NCI-H2081 treated with DMSO at 0.1 percent for 48 hours (cell line): ENCODE measurements around the gene FAM20C.
"Not testable (repeated sequence)": the region's sequence is repeated elsewhere in the genome, so short reads cannot be mapped to it uniquely, and the experiment has no call there.

Experiments used
- DNase-seq: peaks from one replicate; lab custom pipeline; 2025; lab: John Stamatoyannopoulos, UW

Gene FAM20C

DNA sequence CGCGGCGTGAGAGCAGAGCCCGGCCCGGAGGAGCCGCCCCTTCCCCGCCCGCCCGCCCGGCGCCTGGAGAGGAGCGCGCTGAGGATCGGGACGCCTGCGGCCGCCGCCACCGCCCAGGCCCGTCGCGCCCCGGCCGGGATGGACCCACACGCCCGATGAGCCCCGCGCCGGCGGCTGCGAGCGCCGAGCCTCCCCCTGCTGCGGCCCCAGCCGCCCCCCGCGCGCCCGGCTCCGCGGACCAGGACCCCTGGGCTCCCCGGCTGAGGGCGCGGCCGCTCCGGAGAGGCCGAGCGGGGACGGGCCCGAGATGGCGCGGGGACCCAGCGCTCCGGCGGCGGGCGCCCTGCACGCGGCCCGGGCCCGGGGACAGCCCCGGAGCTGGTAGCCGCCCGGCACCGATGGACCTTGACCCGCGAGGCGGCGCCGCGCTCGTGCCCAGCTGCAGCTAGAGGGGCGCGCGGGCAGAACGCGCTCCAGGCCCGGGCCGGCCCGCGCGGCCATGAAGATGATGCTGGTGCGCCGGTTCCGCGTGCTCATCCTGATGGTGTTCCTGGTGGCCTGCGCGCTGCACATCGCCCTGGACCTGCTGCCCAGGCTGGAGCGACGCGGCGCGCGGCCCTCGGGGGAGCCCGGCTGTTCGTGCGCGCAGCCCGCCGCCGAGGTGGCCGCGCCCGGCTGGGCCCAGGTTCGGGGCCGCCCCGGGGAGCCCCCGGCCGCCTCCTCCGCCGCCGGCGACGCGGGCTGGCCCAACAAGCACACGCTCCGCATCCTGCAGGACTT lies 520 bp downstream of the FAM20C start:
- DNase-seq: no peak

DNA sequence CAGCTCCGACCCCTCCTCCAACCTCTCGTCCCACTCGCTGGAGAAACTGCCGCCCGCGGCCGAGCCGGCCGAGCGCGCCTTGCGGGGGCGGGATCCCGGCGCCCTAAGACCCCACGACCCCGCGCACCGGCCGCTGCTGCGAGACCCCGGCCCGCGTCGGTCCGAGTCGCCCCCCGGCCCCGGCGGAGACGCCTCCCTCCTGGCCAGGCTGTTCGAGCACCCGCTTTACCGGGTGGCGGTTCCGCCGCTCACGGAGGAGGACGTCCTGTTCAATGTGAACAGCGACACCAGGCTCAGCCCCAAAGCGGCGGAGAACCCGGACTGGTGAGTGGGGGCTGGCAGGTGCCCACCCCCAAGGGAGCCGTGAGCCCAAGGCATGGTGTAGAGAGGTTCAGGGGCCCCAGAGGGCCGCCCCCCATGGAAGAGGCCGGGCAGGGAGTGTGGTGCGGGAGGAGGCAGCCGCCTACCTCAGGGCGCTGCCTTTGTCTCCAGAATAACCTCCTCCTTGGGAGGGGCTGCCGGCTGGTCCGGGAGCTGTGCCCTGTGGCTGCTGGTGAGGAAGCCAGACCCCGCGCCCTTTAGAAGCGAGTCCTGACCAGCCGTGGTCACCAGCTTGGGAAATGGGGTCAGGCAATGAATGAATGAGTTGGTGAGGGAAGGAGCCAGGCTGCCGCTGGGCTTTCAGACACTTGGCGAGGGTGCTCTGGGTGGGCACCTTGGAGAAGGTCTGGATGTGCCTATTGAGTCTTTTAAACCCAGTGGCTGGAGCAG lies 1.3 kb downstream of the FAM20C start:
- no peak for DNase-seq

DNA sequence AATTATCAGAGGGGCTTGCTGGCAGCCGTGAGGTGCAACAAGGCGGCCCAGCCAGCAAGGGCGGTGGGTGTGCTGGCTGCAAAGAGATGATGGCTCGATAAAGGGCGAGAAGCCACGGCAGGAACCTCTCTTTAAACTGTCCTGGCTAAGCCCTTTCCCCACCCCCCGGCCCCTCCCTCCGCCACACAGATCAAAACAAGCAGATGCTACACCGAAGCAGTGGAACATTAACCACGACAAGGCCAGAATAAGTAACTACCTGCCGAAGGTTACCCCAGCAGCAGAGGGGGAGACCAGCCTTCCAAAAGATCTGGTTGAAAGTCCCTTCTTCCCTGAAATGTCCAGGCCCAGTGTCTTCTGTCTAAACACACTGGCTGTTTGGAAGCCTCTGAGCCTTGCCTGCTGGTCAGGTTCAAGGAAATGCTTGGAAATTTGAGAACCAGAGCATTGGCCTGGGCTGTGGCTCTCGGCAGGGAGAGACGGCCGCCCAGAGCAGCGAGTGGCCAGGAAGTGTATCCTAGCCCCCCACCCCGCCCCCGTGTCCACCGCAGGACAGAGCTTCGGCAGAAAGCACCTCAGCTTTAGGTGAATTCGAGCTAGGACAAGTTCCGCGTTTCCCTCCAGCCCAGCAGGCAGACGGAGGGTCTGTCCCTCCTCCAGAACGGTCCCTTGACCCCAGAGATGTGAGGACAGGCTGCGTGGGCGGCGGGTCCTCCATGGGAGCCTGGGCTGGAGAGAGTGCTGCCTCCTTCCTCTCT lies 2.1 kb downstream of the FAM20C start:
- no peak for DNase-seq

DNA sequence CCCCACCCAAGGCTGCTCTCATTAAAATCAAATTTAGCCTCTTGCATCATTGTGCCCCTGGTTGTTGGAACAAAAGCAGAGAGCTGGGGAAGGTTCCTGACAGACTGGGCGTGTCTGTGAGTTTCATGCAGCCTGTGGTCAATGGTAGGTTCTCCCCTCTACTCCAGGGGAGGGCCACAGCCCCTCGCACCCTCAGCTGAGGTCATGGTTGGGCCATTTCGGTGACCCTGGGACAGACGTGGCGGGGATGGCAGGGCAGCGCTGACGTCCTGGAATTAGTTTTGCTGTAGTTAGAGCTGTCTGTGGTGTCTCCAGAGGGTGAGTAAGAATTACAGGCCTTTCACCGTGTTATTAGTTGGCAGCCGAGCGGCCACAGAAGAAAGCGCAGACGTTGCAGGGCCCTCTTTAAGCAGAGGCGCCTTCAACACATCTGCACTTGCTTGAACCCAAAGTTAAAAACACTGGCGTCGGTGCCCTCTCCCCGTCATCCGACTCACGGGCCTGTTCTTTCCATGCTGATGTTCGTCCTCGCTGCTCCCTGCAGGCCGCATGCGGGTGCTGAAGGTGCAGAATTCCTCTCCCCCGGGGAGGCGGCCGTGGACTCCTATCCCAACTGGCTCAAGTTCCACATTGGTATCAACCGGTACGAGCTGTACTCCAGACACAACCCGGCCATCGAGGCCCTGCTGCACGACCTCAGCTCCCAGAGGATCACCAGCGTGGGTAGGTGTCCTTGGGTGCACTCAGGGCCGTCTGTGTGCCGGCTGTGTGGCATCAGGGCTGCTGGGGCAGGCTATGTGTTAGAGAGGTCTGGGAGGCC lies 2.8 kb downstream of the FAM20C start:
- DNase-seq: no peak

DNA sequence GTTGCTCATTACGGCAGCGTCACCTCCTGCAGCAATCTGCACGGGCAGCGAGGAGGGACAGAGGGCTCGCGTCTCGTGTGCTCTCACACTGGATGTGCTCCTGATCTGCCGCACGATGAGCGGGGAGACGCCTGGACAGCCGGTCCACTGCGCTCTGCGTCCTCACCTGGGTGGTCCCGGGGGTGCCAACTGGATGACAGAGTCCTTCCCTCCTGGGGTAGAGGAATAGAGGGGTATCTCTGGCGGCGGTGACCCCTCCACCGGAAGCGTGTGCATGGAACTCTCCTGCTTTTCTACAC lies 3.4 kb downstream of the FAM20C start:
- no peak for DNase-seq

DNA sequence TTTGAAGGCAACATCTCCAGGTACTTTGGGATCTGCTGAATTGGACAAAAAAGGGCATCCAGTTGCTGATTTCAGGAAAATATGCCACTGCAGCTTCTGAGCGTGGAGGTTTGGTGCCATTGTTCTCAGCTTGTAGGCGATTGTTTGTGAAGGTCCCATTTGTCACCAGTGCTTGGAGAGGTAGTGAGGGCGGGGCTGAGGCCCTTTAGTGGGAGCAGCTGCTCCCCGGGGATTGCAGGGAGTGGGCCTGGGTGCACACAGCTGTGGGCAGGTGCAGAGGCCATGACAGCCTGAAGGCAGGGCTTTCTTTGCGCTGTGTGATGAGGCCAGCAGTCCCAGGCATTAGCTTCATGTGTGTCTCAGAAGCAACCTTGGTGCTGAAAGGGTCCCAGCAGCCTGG lies 3.9 kb downstream of the FAM20C start:
- no peak for DNase-seq

DNA sequence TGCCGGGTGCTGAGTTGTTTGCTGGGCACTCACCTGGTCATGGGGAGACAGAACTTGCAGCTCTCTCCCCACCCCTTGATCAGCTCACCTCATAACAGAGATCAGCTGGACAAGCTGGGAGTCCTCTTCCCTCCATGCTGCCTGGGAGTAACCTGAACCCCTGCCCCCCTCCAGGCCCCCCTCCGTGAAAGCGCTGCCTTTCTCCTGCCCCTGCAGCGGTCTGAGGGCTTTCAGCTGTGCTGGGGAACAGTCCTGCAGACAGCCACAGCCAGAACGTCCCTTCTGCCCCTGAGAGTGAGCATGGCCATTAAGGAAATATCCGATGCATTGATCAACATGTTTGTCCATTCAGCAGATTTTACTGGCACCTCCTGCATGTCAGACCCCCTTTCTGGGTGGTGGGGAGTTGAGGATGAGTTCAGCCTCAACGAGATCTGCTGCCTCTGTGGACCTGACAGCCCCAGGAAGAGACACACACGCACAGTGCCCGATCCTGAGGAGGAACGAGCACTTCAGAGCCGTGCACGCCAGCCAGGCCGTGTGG lies 4.5 kb downstream of the FAM20C start:
- no peak for DNase-seq

DNA sequence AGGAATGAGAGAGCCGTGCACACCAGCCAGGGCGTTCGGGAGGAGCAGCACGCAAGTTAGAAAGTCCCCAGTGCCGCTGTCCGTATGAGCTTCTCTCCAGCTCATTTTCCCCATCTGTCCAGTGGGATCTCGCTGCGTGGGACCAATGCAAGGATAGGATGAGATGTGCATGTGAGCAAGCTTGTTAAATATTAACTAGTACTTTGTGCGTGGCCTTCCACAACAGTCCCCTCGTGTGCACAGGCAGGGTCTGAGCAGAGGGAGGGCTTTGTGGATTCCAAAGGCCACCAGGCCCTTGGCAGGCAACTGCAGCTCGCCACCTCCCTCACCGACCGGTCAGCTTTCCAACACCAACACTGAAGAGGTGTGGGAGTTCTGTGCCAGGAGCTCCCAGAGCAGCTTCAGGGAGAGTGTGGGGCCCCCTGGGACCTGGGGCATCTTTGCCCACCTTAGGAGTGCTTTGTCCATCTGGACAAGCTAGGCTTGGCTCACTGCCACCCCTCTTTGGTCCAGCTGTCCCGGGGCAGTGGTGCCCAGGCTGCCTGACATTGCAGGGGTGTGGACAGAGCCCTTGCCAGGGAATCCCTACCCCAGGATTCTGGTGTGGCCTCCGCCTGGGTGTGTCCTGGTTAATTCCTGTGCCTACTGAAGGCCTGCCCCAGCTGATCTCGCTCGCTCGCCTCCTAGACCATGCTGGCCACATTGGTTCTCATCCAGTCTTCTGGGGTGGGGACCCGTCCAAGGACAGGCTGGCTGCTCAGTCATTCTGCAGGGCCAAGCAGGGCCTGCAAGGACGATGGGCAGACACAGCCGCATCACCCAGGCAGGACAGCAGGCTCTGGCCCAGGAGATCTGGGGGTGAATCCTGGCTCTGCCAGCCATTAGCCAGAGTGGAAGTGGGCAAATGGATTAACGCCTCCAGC lies 5.3 kb downstream of the FAM20C start:
- DNase-seq: no peak

DNA sequence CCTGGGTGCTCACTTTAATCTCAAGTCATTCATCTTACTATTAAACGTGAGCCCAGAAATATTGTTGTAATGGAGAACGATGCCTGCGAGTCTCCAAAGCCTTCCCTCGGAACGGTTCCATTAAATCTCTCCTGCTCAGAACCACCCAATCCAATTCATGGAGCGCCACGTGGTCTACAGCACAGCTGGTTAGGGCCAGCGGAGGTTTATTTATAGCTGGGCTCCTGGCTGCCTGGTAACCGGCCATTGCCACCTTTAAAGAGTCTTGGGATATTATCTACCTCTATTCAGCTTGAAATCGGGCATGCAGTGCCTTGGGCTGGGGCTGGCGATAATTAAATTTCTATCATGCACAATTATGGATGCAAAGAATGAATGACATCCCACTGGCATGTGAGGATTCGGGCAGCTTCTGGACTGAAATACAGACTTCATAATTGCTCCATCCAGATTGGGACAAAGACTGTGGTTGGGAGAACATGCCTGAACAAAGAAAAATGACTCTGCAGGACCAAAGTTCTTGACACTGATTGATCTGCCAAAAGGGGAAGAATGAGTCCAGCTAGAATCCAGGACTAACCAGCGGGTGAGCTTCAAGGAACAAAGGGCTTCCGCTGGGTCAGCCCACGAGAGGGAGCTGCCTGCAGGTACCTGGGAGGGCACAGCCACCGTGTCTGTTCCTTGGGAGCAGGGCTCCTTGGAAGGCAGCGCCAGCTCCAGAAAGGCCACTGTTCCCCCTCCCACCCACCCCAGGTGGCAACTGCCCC lies 7.3 kb downstream of the FAM20C start:
- DNase-seq: no peak

DNA sequence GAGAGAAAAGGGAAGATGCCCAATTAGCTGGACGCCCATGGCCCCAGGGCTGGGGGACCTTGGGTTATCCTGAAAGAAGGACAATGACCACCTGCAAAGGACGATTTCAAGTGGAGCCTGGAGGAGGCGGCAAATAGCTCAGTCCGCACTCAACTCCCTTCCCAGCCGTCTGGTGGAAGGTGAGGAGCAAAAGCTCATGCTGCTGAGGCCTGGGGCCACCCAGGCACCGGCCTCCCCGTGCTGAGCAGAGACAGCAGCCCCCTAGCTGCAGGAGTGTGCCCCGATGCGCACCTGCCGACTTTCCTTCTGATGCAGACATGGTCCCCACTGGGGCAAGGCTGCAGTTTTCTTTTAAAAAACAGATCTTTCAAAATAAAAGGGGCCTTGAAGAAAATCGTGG lies 7.9 kb downstream of the FAM20C start:
- no peak for DNase-seq

DNA sequence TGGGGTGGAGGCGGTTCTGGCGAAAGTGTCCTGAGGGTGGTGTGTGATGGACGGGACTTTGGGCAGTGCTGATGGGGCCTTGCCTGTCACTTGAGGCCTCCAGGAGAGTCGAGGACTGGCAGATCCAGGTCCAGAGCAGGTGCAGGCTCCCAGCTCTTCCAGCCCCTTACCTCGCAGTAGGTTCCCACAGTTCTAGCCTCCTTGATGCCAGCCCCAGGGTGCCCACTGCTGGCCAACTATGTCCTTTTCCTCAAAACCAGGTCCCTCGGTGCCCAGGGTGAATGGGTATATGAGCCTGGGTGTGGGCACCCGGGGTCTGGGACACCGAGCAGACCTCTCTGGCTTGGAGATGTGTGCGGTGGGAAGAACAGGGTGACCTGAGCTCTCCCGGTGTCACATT lies 8.3 kb downstream of the FAM20C start:
- no peak for DNase-seq

DNA sequence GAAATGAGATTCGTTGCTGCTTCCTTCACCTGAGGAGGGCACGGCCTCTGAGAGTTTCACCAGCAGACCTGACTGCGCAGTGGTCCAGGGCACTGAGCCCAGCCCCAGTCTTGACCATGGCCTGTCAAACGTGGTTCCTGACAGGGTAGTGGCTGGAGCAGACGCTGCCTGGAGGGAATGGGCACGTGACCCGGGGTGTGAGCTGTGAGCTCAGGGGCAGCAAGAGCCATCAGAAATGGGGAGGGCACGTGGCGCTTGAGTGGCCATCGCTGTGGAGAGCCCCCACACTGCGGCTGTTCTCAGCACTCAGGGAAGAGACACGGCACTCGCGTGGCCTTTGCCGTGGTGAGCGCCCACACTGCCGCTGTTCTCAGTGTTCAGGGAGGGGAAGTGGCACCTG lies 12.0 kb downstream of the FAM20C start:
- DNase-seq: no peak

DNA sequence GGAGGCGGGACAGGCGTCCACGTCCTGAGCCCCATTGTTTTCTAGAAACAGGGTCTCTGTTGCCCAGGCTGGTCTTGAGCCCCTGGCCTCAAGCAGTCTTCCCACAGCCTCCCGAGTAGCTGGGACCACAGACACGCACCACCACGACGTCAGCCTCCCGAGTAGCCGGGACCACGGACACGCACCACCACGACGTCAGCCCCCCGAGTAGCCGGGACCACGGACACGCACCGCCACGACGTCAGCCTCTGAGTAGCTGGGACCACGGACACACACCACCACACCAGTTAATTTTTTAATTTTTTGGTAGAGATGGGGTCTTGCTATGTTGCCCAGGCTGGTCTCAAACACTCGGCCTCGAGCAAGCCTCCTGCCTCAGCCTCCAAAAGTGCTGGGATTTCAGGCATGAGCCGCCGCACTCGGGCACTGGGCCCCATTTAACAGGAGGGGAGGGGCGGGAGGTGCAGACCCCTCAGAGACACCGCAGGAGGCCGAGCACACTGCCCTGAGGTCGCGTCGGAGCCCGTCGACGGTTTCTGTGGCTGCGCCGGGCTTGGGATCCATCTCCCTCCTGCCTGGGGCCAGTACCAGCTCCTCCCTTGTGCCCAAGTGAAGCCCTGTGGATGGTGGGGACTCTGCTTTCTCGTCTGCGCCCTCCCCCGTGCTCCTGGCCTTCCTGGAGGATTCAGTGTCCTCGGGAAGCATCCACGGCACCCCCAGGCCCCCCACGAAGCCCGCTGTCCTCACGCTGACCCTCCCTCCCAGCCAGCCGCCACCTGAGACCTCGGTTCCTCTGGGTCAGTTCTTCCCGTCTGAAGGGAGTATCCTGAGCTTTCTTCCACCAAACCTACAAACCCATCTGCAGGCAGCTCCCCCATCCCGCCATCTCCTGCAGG lies 13.0 kb downstream of the FAM20C start:
- no peak for DNase-seq

DNA sequence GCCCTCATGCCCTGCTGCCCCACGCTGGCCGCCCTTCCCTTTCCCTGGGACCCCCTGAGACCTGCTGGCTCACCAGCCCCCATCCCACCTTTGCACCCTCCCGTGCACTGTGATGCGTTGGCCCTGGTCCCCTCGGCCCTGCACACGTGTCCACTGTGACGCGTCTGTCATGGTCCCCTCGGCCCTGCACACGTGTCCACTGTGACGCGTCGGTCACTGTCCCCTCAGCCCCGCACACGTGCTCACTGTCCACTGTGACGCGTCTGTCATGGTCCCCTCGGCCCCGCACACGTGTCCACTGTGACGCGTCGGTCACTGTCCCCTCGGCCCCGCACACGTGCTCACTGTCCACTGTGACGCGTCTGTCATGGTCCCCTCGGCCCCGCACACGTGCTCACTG lies 14.0 kb downstream of the FAM20C start:
- not testable (repeated sequence) for DNase-seq

DNA sequence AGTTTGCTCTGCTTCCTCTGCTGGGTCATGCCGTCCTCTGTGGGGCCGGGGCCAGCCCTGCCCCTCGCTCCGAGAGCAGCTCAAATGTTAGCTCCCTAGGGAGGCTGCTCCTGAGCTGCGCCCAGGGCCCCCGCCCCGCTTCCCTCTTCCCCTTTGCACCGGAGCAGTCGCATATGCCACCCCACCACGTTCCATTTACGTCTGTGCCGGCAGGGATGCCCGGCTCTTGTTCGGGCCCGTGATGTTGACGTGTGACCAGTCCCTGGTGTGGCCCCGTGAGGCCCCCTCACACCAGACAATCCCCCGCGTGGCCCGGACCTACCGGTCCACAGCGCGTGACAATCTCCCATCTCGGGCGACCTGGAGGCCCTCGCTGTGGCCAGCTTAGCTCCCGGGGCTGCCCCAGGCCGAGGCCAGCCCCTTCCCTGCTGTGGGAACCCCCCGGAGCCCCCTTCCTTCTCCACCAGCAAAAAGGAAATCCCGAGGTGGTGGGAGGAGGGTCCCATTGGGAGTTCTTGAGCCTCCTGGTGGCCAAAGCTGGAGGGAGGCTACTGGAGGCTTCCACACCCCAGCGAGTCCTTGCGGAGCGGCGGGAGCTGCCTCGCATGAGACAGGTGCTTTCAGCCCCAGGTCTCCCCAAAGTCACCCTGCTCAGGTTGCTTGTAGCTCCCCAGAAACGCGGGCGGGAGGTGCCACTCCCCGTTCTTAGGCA lies 15.2 kb downstream of the FAM20C start:
- DNase-seq: no peak

DNA sequence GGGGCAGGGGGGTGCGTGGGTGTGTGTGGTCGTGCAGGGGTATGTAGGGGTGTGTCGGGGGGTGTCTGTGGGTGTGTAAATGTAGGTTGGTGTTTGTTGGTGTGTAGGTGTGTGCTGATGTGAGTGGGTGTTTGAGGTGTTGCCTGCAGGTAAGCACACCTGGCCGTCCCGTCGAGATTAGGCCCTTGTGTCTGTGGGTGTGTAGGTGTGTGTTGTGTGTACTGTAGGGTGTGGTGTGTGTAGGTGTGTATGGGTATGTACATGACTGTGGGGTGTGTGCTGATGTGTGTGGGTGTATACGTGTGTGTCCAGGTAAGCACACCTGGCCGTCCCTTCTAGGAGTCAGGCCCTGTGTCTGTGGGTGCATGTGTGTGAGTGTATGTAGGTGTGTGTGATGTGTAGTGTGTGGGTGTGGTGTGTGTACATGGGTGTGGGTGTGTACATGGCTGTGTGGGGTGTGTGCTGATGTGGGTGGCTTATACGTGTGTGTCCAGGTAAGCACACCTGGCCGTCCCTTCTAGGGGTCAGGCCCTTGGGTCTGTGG lies 15.8 kb downstream of the FAM20C start:
- no peak for DNase-seq

DNA sequence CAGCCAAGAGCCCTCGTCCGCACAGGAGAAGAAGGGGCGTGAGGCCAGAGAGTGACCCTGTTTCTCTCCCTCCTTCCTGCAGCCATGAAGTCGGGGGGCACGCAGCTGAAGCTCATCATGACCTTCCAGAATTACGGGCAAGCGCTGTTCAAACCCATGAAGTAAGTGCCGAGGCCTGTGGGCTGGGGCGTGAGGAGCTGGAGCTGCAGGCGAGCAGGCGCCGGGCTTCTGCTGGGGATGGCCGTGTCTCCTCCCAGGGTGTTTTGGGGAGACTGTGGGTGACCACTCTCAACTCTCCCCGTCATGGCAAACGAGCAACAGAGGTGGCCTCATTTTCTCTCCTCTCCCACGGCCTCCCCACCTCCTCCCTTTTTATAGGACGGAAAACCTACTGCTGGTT lies 16.4 kb downstream of the FAM20C start:
- no peak for DNase-seq

DNA sequence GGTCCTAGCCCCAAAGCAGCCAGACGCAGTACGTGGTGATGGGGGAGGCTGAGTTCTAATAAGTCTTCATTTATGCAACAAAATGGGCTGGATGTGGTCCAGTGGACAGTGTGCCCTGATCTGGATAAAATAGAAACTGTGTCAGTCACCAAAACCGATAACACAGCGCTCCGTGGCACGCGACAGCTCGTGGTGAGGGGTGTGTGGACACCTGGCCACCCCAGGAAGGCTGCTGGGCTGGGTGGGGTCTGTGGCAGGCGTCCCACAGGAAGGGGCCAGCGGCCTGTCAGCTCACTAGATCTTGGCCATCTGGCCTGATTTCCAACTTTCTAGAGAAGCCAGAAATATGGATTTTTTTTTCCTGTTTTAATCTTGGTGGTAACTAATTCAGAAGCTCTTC lies 17.0 kb downstream of the FAM20C start:
- DNase-seq: no peak
